HG03103 (cell line): ENCODE data around the gene SLC1A2.

Experiments used
- ATAC-seq: cut with Tn5 transposase; IDR thresholded peaks from one replicate; pipeline ENCODE4 v1.9.1; 2021; ENCODE audit warnings: low read depth; ENCODE audit not compliant: unreplicated experiment

Gene SLC1A2

DNA sequence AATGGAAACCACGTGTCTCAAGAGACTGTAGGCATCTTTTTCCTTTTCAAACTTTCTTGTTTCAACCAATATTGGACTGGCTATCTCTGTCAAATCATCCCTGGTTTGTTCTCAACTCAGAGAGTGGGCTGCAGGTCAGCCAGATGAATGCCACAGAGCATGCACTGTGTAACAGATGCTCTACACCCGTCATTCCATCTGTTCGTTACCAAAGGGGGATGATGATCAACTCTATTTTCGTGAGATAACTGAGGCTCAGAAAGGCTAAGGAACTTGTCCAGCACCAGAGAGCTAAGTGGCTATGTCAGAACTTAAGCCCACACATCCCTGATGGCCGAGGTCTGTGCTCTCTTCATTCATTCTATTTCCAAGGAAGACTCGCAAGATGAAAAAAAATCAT, 42.1 kb downstream of the SLC1A2 start:
- ATAC-seq, result no peak

DNA sequence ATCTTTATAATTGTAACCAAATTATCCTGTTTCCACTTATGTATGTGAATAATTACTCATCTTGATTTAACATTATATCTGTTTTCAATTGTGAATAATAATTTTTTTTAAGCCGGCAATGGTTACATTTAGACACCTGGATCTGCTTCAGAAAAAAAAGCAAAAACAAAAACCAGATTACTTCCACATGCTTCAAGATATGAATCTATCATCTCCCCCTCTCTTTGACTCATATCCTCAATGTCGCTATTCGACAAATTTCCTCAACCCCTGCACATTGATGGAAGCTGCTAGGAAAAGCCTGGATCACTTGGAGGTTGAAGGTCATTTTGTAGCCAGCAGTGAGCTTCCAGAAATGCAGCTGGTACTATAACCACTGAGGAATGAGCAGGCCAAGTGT, 42.7 kb downstream of the SLC1A2 start:
- ATAC-seq, result no peak

DNA sequence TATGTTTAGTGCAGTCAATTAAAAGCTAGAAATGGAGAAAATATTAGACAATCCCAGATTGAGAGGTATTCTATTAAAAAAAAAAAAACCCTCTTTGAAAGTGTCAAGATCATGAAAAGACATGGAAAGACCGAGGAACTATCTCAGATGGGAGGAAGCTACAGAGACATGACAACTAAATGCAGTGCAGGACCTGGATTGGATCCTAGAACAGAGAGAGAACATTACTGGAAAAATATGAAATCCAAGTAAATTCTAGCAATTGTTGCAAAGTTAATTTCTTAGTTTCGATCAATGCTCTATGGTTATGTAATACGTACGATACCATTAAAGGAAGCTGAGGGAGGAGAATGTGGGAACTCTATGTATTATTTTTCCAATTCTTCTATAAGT, 43.2 kb downstream of the SLC1A2 start:
- no peak for ATAC-seq

- no peak for ATAC-seq
Observed at GRCh38 chr11:35375332-35376117, 43.8 kb downstream of the SLC1A2 start.

GRCh38 chr11:35373284-35373933, 45.9 kb downstream of the SLC1A2 start:
- ATAC-seq, result no peak

- ATAC-seq, result no peak
Observed at GRCh38 chr11:35372565-35373283, 46.6 kb downstream of the SLC1A2 start.

- ATAC-seq, result no peak
Observed at GRCh38 chr11:35367491-35367890, 51.9 kb downstream of the SLC1A2 start.

- ATAC-seq, result no peak
Observed at GRCh38 chr11:35366798-35367197, 52.6 kb downstream of the SLC1A2 start.

GRCh38 chr11:35365961-35366360, 53.4 kb downstream of the SLC1A2 start:
- ATAC-seq, result no peak

- no peak for ATAC-seq
Observed at GRCh38 chr11:35365395-35365794, 54.0 kb downstream of the SLC1A2 start.

- no peak for ATAC-seq
Observed at GRCh38 chr11:35363854-35364780, 55.2 kb downstream of the SLC1A2 start.

- no peak for ATAC-seq
Observed at GRCh38 chr11:35363246-35363801, 56.0 kb downstream of the SLC1A2 start.

DNA sequence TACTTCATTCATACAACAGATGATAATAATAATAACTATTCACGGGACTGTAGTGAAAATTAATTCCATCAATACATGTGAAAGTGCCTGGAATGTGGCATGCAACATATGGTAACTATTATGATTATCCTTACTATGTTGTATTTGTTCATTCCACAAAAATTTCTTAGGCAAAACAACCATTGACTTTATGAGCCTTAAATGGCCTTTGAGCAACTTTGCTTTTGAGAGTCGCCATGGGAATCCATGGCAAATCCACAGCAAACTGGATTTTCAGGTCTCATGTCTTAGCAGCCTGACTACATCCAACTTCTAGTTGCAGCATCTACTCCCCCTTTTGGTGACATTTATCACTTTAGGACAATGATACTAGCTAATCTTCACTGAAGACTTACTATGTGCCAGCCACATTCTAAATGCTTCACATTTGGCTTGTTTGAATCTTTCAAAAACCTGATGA, 56.8 kb downstream of the SLC1A2 start:
- no peak for ATAC-seq

GRCh38 chr11:35360055-35360530, 59.3 kb downstream of the SLC1A2 start:
- ATAC-seq, result no peak

- ATAC-seq, result no peak
Observed at GRCh38 chr11:35359321-35360054, 59.9 kb downstream of the SLC1A2 start.

GRCh38 chr11:35358391-35358790, 61.0 kb downstream of the SLC1A2 start:
- ATAC-seq, result no peak

DNA sequence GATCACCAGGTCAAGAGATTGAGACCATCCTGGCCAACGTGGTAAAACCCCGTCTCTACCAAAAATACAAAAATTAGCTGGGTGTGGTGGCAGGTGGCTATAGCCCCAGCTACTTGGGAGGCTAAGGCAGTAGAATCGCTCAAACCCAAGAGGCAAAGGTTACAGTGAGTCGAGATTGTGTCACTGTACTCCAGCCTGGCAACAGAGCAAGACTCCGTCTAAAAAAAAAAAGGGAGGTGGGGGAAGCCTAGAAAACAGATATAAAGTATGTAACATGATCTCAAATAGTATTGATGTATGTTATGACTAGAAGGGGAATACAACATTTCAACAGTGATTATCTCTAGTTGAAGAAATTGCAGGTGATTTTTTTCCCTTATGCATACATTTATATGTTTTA, 61.4 kb downstream of the SLC1A2 start:
- ATAC-seq, result no peak

- ATAC-seq, result no peak
Observed at GRCh38 chr11:35355102-35355749, 64.1 kb downstream of the SLC1A2 start.

DNA sequence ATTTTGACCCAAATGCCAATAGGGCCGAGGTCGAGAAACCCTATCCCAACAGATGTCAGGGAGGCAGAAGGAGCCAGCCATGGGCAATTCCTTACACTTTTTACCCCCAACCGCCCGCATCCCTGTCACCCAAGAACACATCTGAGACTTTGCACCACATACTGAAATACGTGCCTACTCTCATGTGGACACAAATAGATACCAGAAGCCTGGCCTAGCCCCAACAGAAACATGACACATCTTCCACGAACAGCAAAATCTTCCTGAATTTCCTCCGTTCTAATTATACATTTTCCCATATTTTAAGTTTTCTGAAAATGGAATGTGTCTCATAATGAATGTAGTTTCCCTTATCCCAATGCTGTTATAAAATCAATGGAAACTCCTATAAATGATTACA, 64.7 kb downstream of the SLC1A2 start:
- ATAC-seq, result no peak
